ENCODE results near the gene LGR6.
"Not testable (repeated sequence)": the region's sequence is repeated elsewhere in the genome, so short reads cannot be mapped to it uniquely, and the experiment has no call there.

The LGR6 gene

DNA sequence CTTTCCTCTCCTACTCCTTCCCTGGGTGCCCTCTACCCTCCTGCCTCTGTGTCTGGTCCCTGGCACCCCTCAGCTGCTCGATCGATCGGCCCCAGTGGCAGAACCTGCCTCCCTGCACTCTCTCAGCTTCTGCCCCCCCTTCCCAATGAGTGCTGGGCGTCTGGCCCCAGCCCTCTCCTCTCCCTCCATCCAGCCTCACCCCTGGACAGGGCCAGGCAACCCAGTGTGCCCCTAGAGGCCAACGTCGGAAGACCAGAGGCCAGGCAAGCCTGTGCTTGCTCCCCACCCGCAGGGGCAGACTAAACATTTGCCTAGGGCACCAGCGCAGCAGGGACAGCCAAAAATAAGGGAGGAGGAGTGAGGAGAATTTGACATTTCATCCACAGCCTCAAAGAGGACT lies 43.5 kb downstream of the LGR6 start:
- Histone ChIP-seq H3K27me3 (no peaks in the 10 kb centered on the region), H3K4me3 (ENCODE audit: low read depth, low read length) (no peak overlapping the region), H3K9me3 (no peaks in the 10 kb centered on the region), H3K36me3 (no peaks in the 10 kb centered on the region), H3K4me1 (no peaks in the 10 kb centered on the region)
- TF ChIP-seq, protein P1, sequence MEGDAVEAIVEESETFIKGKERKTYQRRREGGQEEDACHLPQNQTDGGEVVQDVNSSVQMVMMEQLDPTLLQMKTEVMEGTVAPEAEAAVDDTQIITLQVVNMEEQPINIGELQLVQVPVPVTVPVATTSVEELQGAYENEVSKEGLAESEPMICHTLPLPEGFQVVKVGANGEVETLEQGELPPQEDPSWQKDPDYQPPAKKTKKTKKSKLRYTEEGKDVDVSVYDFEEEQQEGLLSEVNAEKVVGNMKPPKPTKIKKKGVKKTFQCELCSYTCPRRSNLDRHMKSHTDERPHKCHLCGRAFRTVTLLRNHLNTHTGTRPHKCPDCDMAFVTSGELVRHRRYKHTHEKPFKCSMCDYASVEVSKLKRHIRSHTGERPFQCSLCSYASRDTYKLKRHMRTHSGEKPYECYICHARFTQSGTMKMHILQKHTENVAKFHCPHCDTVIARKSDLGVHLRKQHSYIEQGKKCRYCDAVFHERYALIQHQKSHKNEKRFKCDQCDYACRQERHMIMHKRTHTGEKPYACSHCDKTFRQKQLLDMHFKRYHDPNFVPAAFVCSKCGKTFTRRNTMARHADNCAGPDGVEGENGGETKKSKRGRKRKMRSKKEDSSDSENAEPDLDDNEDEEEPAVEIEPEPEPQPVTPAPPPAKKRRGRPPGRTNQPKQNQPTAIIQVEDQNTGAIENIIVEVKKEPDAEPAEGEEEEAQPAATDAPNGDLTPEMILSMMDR (IDR thresholded peaks at IDR 0.05; ENCODE audit: low read depth, low read length): peak; percentile 76
- DNase-seq: peak; percentile 77

DNA sequence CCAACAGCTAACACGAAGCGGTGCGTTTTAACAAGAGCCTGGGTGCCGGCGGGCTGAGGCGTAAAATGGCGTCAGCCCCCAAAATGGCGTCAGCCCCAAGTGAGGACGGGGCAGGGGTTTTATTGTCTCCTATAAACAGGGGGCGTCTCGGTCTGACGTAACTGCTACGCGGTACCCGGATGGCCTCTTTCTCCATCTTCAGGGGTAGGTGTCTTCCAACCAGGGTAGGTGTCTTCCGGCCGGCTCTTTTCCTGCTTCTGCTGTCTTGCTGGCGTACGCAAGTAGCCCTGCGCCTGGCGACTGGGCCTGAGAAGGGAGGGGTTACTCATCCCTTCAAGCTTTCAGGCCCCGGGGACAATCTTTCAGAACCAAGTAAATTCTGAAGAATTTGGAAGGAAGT lies 45.3 kb downstream of the LGR6 start:
- no peaks in the 10 kb centered on the region for H3K4me1 ChIP-seq
- H3K36me3 ChIP-seq: no peaks in the 10 kb centered on the region
- H3K27me3 ChIP-seq: no peaks in the 10 kb centered on the region
- no peak for DNase-seq
- H3K4me3 ChIP-seq (ENCODE audit: low read depth, low read length): no peak overlapping the region
- TF ChIP-seq, protein P1 (IDR thresholded peaks at IDR 0.05; ENCODE audit: low read depth, low read length): no peak
- H3K9me3 ChIP-seq: no peaks in the 10 kb centered on the region

- H3K27me3 ChIP-seq; H3K4me1 ChIP-seq; H3K4me3 ChIP-seq (ENCODE audit: low read depth, low read length); DNase-seq; H3K9me3 ChIP-seq; H3K36me3 ChIP-seq: not testable (repeated sequence)
Measured at GRCh38 chr1:202240226-202240625, 46.6 kb downstream of the LGR6 start.

DNA sequence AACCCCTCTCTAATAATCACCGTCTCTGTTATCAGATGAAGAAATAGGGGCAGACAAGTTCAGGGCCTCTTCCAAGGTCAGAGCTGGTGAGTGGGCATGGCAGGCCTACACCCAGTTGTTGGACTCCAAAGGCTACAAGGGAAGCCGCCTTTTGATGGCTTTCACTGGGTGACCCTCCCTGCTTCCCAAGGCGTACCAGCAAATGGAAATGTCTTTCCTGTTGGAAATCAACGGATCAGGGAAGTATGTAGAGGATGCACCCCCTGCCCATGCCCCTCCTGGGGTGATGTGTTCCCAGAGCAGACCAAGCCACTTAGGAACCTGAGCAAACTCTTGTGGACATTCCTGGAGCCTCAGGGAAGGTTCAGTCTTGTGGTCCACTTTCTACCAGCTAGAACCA lies 47.4 kb downstream of the LGR6 start:
- H3K36me3 ChIP-seq: no peaks in the 10 kb centered on the region
- no peak overlapping the region for H3K4me3 ChIP-seq (ENCODE audit: low read depth, low read length)
- H3K9me3 ChIP-seq: no peaks in the 10 kb centered on the region
- no peaks in the 10 kb centered on the region for H3K27me3 ChIP-seq
- H3K4me1 ChIP-seq: no peaks in the 10 kb centered on the region
- DNase-seq: no peak
- TF ChIP-seq, protein P1 (IDR thresholded peaks at IDR 0.05; ENCODE audit: low read depth, low read length): no peak

GRCh38 chr1:202241376-202242079 lies 47.9 kb downstream of the LGR6 start:
- TF ChIP-seq, protein P1 (IDR thresholded peaks at IDR 0.05; ENCODE audit: low read depth, low read length): no peak

DNA sequence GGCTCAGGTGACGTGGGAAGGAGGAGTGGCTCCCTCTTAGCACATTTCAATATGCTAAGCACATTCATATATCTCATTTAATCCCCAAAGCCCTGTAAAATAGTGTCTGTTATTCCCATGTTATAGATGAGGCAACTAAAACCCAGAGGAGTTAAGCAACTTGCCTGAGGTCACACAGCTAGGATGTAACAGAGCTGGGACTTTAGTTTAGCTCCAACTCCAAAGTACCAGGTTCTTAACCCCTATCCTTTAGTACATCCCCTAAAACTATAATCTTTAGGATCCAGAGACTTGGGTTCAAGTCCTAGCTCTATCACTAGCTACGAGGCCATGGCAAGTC lies 48.5 kb downstream of the LGR6 start:
- TF ChIP-seq, protein P1 (IDR thresholded peaks at IDR 0.05; ENCODE audit: low read depth, low read length): no peak
- Histone ChIP-seq H3K9me3 (no peaks in the 10 kb centered on the region), H3K4me3 (ENCODE audit: low read depth, low read length) (no peak overlapping the region), H3K36me3 (no peaks in the 10 kb centered on the region), H3K4me1 (no peaks in the 10 kb centered on the region), H3K27me3 (no peaks in the 10 kb centered on the region)
- no peak for DNase-seq

More at GRCh38 chr1:202241376-202242079, 47.9 kb downstream of the LGR6 start:
- no peaks in the 10 kb centered on the region for H3K36me3 ChIP-seq
- no peaks in the 10 kb centered on the region for H3K4me1 ChIP-seq
- no peaks in the 10 kb centered on the region for H3K27me3 ChIP-seq
- H3K4me3 ChIP-seq (ENCODE audit: low read depth, low read length): no peak overlapping the region
- H3K9me3 ChIP-seq: no peaks in the 10 kb centered on the region
- no peak for DNase-seq

All from BE2C (cell line).